ENCODE data around the gene CD14.
"Not testable (repeated sequence)": the region's sequence is repeated elsewhere in the genome, so short reads cannot be mapped to it uniquely, and the experiment has no call there.

- TF ChIP-seq CTCF (IDR thresholded peaks at IDR 0.05); FOXJ3 (CRISPR knock-in tag; IDR thresholded peaks at IDR 0.05; ENCODE audit: borderline replicate concordance); ZNF532 (CRISPR knock-in tag; IDR thresholded peaks at IDR 0.05; ENCODE audit: borderline replicate concordance); CREB1 (CRISPR knock-in tag; IDR thresholded peaks at IDR 0.05): not testable (repeated sequence)
These were observed 29.6 kb downstream of the CD14 start for GRCh38 chr5:140603446-140603698.

Data from WTC11 (cell line).